SHP77 treated with DMSO at 0.1 percent for 48 hours (cell line): ENCODE measurements around the gene FOXS1.
"Not testable (repeated sequence)": the region's sequence is repeated elsewhere in the genome, so short reads cannot be mapped to it uniquely, and the experiment has no call there.

Experiments
- DNase-seq: peaks from one replicate; lab custom pipeline; 2025; lab: John Stamatoyannopoulos, UW

Gene FOXS1

DNA sequence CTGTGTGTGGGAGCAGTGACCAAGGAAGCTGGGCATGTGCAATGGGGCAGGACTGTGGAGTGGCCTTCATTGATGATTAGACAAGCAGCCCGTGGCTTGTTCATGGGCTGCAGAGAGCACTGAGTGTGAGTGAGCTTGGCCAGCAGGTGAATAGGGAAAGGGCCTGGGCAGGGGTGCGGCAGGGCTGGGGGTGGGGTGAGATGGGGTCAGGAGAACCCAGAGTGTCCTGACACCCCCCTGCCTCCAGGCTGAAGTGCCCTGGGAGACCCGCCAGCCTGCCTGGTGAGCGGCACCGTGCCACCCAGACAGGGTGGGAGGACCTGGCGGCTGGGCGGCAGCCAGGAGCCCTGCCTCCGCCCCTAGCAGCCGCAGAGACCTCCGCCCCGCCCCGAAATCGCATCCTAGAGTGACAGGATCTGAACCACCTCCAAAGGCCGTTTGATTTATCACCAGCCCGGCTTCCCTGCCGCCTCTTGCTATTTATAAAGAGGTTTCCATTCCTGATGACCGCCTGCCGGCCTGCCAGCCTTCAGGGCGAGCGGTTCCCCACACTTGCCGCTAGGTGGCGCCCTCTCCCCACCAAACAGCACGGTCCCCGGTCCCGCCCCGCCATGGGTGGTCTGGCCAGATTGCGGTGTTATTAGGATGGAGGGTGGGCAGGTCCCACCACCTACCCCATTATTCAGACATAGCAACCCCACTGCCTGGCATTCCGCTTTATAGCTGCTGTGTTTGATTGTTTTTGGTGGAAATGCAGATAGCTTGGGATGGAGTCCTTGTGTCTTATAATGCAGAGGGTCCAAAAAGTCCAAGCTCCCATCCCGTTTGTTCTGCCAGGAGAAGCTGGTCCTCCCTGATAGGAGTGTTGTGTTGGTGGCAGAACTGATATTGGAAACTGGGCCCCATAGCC lies 22.7 kb downstream of the FOXS1 start:
- DNase-seq, result peak; percentile 85

- DNase-seq, result no peak
Measured at GRCh38 chr20:31821427-31821826, 24.0 kb downstream of the FOXS1 start.

GRCh38 chr20:31820228-31820627 lies 25.2 kb downstream of the FOXS1 start:
- DNase-seq, result no peak

GRCh38 chr20:31819083-31819784 lies 26.2 kb downstream of the FOXS1 start, which contains the start of gene MYLK2:
Gene MYLK2 (plus strand): TSS chr20:31819356. CDS start chr20:31819581, 225 bp downstream.
- peak; percentile 51 for DNase-seq

DNA sequence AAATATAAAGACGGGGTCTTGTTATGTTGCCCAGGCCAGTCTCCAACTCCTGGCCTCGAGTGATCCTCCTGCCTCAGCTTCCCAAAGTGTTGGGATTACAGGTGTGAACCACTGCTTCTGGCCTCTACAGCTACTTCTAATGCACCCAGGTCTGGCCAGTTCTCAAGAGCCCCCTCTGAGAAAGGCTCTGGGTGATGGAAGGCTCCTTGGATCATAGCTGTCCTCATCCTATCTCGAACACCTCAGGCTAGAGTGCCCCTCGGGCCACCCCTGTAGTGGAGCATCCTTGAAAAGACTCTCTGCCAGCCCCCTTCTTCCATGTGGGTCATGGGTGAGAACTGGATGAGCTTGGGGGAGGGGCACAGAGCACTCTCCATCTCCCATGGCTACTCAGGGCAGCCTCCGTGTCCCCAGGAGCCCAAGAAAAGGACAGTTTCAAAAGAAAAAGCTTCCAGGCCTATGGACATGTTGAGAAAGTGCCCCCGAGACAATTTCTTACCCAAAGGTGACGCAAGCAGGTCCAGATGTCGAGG lies 27.0 kb downstream of the FOXS1 start:
- no peak for DNase-seq

DNA sequence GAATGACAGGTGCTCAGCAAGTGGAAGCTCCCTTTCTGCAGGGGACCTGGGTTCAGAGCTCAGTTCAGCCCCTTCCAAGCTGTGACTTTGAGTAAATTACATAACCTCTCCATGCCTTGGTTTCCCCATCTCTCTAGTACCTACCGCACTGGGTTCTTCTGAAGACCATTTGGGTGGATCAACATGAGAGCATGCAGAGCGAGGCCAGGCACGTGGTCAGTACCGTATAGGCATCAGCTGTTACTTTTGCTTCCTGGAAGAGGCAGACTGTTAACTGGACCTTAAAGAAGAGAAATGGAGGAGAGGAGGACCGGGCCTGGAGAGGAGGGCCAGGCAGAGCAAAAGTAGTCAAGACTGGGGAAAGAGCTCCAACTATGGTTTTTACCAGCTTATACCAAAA lies 27.9 kb downstream of the FOXS1 start:
- no peak for DNase-seq

DNA sequence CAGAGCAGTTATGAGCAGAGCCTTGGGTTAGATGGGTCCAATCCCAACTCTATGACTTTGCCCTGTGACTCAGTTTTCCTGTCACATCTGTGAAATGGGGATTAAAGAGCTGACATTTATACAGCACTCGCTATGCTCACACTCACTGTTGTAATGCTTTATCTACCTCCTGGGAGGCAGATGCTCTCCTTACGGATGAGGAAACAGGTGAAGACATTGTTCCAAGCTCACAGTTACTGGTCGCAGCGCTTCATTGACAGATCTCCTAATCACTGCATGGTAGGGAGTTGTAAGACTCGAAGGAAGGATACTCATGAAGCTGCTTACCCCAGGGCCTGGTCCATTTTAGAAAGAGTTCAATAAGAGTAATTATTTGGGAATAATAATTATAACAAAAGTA lies 29.2 kb downstream of the FOXS1 start:
- no peak for DNase-seq

- DNase-seq, result no peak
Measured at GRCh38 chr20:31815408-31816188, 29.8 kb downstream of the FOXS1 start.

DNA sequence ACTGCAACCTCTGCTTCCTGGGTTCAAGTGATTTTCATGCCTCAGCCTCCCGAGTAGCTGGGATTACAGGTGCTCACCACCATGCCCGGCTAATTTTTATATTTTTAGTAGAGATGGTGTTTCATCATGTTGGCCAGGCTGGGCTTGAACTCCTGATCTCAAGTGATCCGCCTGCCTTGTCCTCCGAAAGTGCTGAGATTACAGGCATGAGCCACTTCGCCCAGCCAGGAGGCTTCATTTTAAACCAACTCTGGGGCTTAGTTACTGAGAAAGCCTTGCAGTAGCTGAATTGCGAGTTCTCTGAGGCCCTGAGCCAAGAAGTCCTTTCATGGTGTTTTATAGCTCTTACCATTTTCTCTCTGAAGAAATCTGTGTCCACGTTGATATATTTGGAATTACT lies 31.3 kb downstream of the FOXS1 start:
- DNase-seq, result not testable (repeated sequence)

- DNase-seq, result no peak
Measured at GRCh38 chr20:31813611-31814010, 31.8 kb downstream of the FOXS1 start.

GRCh38 chr20:31811796-31812728 lies 33.3 kb downstream of the FOXS1 start:
- peak; percentile 56 for DNase-seq

DNA sequence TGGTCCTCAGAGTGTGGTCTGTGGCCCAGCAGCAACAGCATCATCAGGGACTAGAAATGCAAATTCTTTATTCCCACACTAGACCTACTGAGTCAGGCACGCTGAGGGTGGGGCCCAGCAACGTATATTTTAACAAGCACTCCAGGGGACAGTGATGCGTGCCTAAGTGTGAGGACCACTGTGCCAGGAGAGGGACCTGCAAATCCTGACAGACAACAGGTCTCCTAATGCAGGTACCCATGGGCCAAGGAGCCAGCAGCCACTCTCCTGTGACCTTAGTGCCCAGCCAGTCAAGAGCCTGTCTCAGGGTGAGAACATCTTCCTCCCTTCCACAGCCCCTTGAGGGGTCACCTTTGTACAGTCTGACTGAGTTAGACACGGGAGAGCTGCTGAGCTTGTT lies 34.2 kb downstream of the FOXS1 start:
- DNase-seq, result no peak

DNA sequence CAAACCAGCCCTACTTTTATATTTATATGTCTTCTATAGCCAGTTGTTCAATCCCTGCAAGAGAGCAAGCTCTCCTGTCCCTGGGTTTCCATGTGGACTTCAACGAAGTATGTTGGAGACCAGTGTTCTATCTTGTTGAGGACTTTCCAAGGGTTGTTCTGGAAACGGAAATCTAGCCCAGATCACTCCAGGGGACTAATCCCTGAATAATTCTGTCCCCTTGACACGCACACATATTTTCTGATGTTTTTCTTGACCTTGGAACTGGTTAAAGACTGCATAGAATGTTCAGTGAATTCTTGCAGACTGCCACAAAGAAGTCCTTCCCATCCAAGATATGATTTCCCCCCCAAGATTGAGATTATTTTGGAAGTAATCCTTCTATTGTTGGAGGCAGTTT lies 35.7 kb downstream of the FOXS1 start:
- DNase-seq, result no peak

DNA sequence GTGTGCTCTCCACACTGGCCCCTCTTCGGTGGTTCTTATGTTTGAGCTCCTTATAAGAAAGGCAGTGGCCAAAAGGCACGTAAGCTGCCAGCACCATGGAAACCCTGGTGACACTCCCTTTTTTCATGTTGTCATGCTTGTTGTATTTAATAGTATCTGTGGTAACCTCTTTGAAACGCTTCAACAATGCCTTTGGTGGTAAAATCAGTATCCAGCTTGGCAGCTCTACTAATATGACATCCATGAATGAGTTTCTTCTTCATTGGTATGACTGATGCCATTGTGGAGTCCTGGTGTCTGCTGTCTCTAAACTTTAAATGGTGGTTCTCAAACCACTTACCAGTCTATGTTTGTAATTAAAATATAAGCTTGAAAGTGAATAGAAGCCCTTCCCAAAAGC lies 36.9 kb downstream of the FOXS1 start:
- DNase-seq, result no peak

DNA sequence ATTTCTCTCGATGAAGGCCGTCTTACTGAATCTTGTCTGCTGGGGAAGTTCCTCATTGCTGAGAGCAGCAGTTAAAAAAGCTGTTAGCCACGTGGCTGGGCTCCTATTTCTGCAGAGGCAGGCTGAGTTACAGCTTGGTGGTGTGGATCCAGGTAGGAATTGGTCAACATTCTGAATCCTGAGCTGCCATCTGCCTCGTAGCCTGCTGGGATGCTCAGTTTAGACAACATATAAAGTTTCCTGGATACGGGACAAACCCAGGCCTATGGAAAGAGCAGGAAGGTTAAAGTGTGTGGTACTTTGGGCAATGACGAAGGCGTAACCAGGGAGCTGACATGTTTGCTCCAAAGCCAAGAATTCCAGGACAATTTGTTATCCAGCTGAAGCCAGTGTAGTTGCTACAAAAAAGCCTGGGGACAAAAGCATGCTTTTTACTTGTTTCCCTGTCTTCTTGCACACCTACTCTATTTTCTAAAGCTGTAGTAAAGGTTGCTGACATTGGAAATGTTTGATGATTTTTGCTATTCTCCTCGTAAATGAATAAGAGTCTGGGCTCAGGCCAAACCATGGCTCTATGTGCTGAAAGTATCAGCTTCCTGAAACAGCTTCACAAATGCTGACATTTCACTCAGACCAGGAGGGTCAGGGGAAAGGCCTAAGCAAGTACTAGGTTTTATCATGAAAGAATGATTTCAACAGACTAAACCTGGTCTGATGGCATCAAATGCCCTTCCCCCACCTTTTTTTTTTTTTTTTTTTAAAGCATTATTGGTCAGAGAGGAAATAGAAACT lies 38.6 kb downstream of the FOXS1 start:
- no peak for DNase-seq

- DNase-seq, result no peak
Measured at GRCh38 chr20:31803552-31804291, 41.7 kb downstream of the FOXS1 start.

- no peak for DNase-seq
Measured at GRCh38 chr20:31801508-31801907, 43.9 kb downstream of the FOXS1 start.

DNA sequence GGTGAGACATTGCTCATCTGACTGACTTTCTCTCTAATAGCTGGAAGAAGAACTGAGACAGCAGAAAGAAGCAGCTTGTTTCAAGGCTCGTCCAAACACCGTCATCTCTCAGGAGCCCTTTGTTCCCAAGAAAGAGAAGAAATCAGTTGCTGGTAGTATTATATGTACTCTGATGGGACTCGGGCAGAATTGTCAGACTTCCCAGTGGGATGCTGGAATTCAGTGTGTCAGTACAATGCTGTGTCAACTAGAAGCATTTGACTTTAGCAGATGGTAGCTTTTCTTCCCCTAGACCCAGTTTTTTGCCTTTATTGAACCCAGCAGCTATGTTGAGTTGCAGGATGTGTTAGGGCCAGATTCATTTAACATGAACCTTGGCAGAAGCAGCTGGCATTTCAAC lies 48.0 kb downstream of the FOXS1 start:
- DNase-seq, result no peak
